Tibial nerve (tissue), 4 donors: Measurements from ENCODE around the gene SDK1. TPM values are rescaled to one million over a fixed set of nuclear protein-coding genes. Genes with fewer than 3 reads are reported as not detected.

Experiments
- DNase-seq, 2 donors: peaks; one replicate each; pipeline ENCODE4 v3.0.0-alpha.2; 2019; ENCODE audit warnings: low spot score in 2 of 2
- H3K27ac ChIP-seq, 4 donors: fragments of 200-600 bp; sonication (generic) in 3 of 4; one replicate each; pipeline ENCODE4 v1.5.1; 2017 to 2019; ENCODE audit warnings: mild to moderate bottlenecking in 1 of 4
- H3K27me3 ChIP-seq, 2 donors: fragments of 200-600 bp; sonication (generic) in 1 of 2; one replicate each; pipeline versions ENCODE4 v1.5.1 to v1.6.0; 2017 to 2019
- H3K36me3 ChIP-seq, 3 donors: fragments of 200-600 bp; sonication (generic); one replicate each; pipeline ENCODE4 v1.5.1; 2018 to 2019
- H3K4me1 ChIP-seq, 4 donors: fragments of 200-600 bp; sonication (generic) in 3 of 4; one replicate each; pipeline ENCODE4 v1.5.1; 2017 to 2019
- H3K4me3 ChIP-seq, 4 donors: fragments of 200-600 bp; sonication (generic) in 3 of 4; one replicate each; pipeline ENCODE4 v1.5.1; 2017 to 2019; ENCODE audit warnings: mild to moderate bottlenecking in 1 of 4, moderate library complexity in 1 of 4
- H3K9me3 ChIP-seq, 4 donors: fragments of 200-600 bp; sonication (generic) in 3 of 4; one replicate each; pipeline ENCODE4 v1.5.1; 2017 to 2019
- EP300 ChIP-seq, 2 donors: sonication (generic); formaldehyde crosslinking; IDR thresholded peaks; one replicate each; pipeline ENCODE4 v1.6.1; 2017; ENCODE audit warnings: antibody characterized with exemption in 2 of 2, mild to moderate bottlenecking in 1 of 2
- POLR2A ChIP-seq, 2 donors: fragments of 450-650 bp; IDR thresholded peaks; one replicate each; pipeline ENCODE4 v1.6.1; 2017; ENCODE audit warnings: antibody characterized with exemption in 2 of 2, mild to moderate bottlenecking in 2 of 2, moderate library complexity in 2 of 2
- WGBS, 2 donors: methylation state at CpG; one replicate each; pipeline ENCODE4 v1.1.5; 2018; 5-methylcytosine and 5-hydroxymethylcytosine counted together
- total RNA-seq, 4 donors: library from RNA; depleted of rRNA; stranded (reverse); fragments of >200 nt; gene quantifications; one replicate each; pipeline ENCODE4 v1.1.0, GENCODE V29; 2016
- TF ChIP-seq, protein P1 (sequence below), 5 experiments: fragments of 200-600 bp in 3 of 5; fragments of 450-650 bp in 2 of 5; sonication (generic) in 3 of 5; IDR thresholded peaks; one replicate each; pipeline ENCODE4 v1.5.1; 2016 to 2019; ENCODE audit warnings: antibody characterized with exemption in 5 of 5, mild to moderate bottlenecking in 3 of 5, moderate library complexity in 2 of 5

The SDK1 gene
- total RNA-seq, 4 donors from 2014 or later: 8.2 to 16.2 (median 12.9) TPM

DNA sequence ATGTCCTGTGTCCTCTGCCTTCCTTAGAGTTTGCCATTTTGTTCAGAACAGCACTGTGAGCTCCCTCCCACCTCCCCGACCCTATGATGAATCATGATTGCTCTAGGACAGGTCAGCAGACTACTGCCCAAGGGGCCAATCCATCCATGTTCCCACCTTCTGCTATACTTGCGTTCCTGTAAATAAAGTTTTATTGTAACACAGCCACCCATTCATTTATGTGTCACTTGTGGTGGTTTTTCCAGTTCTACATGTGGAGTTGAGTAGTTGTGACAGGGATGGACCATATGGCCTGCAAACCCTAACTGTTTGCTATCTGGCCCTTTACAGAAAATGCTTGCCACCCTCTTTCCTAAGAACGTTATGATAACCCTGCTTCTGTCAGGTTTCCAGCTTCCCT lies 387.8 kb downstream of the SDK1 start:
- H3K4me1 ChIP-seq: no peaks in the 10 kb centered on the region
- WGBS, 2 donors: 89 to 96% methylated on average over 3 of the region's 3 CpGs
- no peak overlapping the region for H3K4me3 ChIP-seq
- H3K27me3 ChIP-seq: no peaks in the 10 kb centered on the region
- H3K27ac ChIP-seq: no peak overlapping the region
- no peaks in the 10 kb centered on the region for H3K36me3 ChIP-seq
- TF ChIP-seq POLR2A (IDR thresholded peaks at IDR 0.05) (no peak), EP300 (IDR thresholded peaks at IDR 0.05) (no peak)
- TF ChIP-seq, protein P1, sequence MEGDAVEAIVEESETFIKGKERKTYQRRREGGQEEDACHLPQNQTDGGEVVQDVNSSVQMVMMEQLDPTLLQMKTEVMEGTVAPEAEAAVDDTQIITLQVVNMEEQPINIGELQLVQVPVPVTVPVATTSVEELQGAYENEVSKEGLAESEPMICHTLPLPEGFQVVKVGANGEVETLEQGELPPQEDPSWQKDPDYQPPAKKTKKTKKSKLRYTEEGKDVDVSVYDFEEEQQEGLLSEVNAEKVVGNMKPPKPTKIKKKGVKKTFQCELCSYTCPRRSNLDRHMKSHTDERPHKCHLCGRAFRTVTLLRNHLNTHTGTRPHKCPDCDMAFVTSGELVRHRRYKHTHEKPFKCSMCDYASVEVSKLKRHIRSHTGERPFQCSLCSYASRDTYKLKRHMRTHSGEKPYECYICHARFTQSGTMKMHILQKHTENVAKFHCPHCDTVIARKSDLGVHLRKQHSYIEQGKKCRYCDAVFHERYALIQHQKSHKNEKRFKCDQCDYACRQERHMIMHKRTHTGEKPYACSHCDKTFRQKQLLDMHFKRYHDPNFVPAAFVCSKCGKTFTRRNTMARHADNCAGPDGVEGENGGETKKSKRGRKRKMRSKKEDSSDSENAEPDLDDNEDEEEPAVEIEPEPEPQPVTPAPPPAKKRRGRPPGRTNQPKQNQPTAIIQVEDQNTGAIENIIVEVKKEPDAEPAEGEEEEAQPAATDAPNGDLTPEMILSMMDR (IDR thresholded peaks at IDR 0.05): no peak
- H3K9me3 ChIP-seq: no peaks in the 10 kb centered on the region
- DNase-seq: no peak

DNA sequence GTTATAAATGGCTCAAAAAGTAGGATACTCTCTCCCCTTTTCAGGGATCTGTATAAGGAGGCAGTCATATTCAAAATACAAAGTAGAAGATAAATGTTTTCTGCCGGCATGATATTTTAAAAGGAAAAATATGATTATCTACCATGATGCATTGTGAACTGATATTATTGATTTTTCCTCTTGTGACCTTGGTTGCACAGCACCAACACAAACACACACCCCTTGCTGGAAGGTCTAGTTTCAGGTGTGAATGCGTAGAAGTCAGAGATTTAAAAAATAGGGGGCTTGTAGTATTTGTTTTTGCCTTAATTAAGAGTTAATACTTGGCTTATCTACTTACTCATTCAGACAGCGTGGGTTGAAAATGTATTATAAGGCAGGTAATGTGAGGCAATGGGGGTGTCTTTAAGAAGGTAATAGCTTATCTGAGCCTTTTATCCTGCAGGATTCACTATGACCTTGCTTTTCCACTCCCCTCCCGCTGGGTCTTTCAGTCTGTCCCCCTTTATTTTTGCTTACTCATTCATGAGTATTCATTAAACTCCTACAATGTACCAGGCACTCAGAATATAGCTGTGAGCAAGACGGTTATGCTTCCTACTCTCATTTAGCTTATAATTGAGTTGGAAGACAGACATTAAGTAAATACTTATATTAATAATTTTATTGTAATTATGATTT lies 390.6 kb downstream of the SDK1 start:
- Histone ChIP-seq H3K4me1 (no peaks in the 10 kb centered on the region), H3K27ac (no peak overlapping the region), H3K9me3 (no peaks in the 10 kb centered on the region), H3K4me3 (no peak overlapping the region), H3K36me3 (no peaks in the 10 kb centered on the region), H3K27me3 (no peaks in the 10 kb centered on the region)
- TF ChIP-seq, protein P1 (IDR thresholded peaks at IDR 0.05): no peak
- TF ChIP-seq POLR2A (IDR thresholded peaks at IDR 0.05) (no peak), EP300 (IDR thresholded peaks at IDR 0.05) (no peak)
- 79 to 82% methylated on average over 5 of the region's 5 CpGs for WGBS, 2 donors
- no peak for DNase-seq

DNA sequence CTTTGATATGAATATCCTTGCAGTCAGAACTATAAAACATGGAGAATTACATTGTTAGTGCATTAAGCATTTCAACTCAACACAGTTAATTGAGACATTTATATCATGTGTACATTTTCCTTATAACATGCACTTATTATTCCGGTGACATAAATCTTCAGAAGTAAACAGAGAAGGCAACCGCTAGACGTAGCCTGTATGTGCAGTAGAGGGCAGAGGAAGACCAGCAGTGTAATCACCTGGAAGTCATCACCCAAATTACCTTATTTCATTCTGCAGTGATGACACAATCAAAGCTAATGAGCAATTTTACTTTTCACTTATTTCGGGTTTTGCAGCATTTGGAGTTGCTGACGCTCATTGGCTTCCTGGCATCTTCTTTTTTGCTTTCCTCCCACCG lies 394.6 kb downstream of the SDK1 start:
- no peaks in the 10 kb centered on the region for H3K4me1 ChIP-seq
- no peak for DNase-seq

DNA sequence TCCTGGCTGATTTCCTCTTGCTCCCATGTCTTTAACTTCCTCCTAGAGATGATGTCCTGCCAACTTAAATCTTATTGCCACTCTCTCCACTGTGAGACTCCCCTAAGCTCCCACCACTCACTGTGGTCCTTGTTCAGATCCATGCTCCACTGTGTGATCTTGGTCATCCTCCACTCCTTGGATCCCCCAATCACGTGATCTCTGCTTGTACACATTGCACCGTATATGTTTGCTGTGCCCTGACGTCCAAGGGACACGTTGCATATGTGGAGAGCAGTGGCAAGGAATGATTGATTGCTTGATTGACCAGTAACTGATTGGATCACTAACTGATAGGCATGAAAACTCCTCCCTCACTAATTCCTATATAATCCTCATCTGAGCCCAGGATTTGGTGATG lies 395.1 kb downstream of the SDK1 start:
- H3K27ac ChIP-seq: no peak overlapping the region
- no peak for TF ChIP-seq EP300 (IDR thresholded peaks at IDR 0.05)
- TF ChIP-seq, protein P1 (IDR thresholded peaks at IDR 0.05): no peak
- no peak for TF ChIP-seq POLR2A (IDR thresholded peaks at IDR 0.05)
- 89 to 92% methylated on average over 4 of the region's 4 CpGs for WGBS, 2 donors

More for the DNA sequence above, 394.6 kb downstream of the SDK1 start:
- TF ChIP-seq EP300 (IDR thresholded peaks at IDR 0.05): no peak
- TF ChIP-seq, protein P1 (IDR thresholded peaks at IDR 0.05): no peak
- Histone ChIP-seq H3K36me3 (no peaks in the 10 kb centered on the region), H3K27me3 (no peaks in the 10 kb centered on the region), H3K4me3 (no peak overlapping the region), H3K9me3 (peaks cover 0 to 3% (median 0%) of the 10 kb centered on the region in 4 donors), H3K27ac (no peak overlapping the region)
- 82 to 87% methylated on average over 6 of the region's 6 CpGs for whole genome bisulfite sequencing, 2 donors

DNA sequence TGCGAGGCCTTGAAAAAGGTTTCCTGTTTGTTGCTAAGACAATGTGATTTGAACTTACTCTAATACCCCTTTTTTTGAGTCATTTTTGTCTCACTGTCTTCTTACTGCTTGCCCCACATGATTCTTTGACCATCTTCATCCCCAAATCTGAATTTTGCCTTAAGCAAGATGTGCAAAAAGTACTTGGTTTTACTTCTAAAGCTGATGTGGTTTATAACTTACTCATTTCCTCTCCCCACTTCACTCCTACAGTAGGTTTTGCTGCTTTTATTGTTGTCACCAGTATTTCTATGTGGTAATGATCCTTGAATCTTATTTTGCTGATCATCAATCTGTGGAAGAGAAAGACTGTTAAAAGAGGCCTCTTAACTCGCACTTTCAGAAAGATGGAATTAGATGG lies 396.4 kb downstream of the SDK1 start:
- Histone ChIP-seq H3K27ac (no peak overlapping the region), H3K4me1 (no peaks in the 10 kb centered on the region), H3K27me3 (no peaks in the 10 kb centered on the region), H3K9me3 (peaks cover 0 to 3% (median 0%) of the 10 kb centered on the region in 4 donors), H3K36me3 (no peaks in the 10 kb centered on the region), H3K4me3 (no peak overlapping the region)
- no peak for DNase-seq
- TF ChIP-seq EP300 (IDR thresholded peaks at IDR 0.05): no peak
- TF ChIP-seq, protein P1 (IDR thresholded peaks at IDR 0.05): no peak
- no peak for TF ChIP-seq POLR2A (IDR thresholded peaks at IDR 0.05)
- 94 to 96% methylated on average over 2 of the region's 2 CpGs for WGBS, 2 donors

More for the DNA sequence above, 395.1 kb downstream of the SDK1 start:
- no peak for DNase-seq
- no peaks in the 10 kb centered on the region for H3K36me3 ChIP-seq
- H3K4me3 ChIP-seq: no peak overlapping the region
- H3K4me1 ChIP-seq: no peaks in the 10 kb centered on the region
- H3K9me3 ChIP-seq: peaks cover 0 to 3% (median 0%) of the 10 kb centered on the region in 4 donors
- no peaks in the 10 kb centered on the region for H3K27me3 ChIP-seq
